Cardiac atrium fibroblast (primary cell): ENCODE measurements around the gene CNNM2. TPM values are rescaled to one million over a fixed set of nuclear protein-coding genes. Genes with fewer than 3 reads are reported as not detected.

Source experiments
- total RNA-seq: library from RNA; depleted of rRNA; stranded (reverse); fragments of >200 nt; gene quantifications from 2 replicates; pipeline ENCODE4 v1.2.3, GENCODE V29; 2015

The CNNM2 gene
- total RNA-seq = 1.4 and 2.3 TPM in 2 replicates

DNA sequence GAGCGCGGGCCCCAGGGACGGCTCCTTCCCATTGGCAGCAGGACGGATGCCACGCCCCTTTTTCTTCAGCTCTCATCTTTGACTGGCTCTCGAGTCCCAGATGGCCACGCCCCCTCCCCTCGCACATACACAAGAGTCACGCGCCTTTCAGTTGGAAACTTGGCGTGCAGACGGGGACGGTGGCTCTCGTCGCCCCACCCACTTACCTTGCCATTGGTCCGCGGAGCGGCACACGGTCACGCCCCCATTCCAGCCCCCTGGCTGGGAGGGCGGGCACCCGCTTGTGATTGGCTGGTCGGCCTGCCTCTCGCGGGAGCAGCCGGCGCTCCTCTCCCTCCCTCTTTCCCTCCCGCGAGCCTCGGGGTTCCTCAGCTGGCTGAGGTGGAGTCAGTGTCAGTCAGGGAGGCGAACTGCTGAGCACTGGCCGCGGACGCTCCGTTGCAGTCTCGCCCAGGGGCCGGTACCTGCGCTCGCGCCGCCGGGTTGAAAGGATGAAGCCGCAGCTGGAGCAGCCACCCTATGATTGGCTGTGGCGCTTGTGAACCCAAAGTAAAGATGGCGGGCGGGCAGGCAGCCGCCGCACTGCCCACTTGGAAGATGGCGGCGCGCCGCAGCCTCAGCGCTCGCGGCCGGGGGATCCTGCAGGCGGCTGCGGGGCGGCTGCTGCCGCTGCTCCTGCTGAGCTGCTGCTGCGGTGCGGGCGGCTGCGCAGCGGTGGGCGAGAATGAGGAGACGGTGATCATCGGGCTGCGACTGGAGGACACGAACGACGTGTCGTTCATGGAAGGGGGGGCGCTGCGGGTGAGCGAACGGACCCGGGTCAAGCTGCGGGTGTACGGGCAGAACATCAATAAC, at the start of gene CNNM2:
Gene CNNM2 (plus strand): TSS at position 333 of the 855 bp plus-strand sequence. CDS start 187 bp downstream, at position 520.

DNA sequence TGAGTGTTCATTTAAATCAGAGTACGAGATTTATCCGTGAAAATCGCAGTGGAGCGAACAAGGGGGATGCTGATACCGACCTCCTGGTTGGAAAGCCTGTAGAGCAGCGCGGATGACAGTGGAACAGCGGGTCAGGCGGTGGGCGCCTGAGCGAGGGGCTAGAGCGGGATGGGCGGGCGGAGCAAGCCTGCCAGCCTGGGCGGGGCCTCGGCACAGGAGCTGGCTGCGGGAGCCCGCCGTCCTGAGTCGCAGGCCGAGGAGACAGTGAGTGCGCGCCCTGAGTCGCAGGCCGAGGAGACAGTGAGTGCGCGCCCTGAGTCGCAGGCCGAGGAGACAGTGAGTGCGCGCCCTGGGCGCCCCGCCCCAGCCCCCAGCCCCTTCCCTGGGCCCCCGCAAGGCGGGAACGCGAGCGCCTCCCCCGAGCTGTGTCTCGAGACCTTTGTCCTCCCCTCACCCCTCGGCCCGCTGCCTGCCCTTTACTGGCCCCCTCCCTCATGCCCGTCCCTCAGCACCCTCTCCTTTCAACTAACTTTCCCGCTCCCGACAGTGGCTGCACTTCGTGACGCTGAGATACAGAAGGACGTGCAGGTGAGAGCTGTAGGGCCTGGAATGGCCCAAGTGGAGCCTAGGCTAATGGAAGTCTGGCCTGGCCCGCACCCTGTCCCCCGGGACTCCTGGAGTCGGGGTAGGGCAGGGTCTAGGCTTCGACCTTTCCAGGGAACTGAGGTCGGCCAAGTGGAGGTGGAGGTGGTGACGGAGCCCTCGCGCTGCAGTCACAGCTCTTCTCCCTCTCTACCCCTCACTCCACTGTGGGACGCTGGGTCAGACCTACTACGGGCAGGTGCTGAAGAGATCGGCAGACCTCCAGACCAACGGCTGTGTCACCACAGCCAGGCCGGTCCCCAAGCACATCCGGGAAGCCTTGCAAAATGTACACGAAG, 48.6 kb upstream of the CNNM2 start, which contains the start of gene AS3MT:
Gene AS3MT (plus strand): TSS at position 213 of the 941 bp plus-strand sequence. CDS start 123 bp downstream, at position 336.

Other genes starting within 250 kb of the CNNM2 start
- 6.1 and 7.0 TPM in 2 replicates for gene ARL3, start 203.9 kb upstream of the CNNM2 start, total RNA-seq
- 2.0 and 3.4 TPM in 2 replicates for gene SFXN2, start 203.7 kb upstream of the CNNM2 start, total RNA-seq
- 50.7 and 59.8 TPM in 2 replicates for gene WBP1L, start 174.3 kb upstream of the CNNM2 start, total RNA-seq
- not detected in 2 replicates for gene CYP17A1, start 80.9 kb upstream of the CNNM2 start, total RNA-seq
- 11.5 and 12.5 TPM in 2 replicates for gene BORCS7, start 64.0 kb upstream of the CNNM2 start, total RNA-seq
- gene AS3MT, start 48.8 kb upstream of the CNNM2 start, total RNA-seq = 1.3 and 2.9 TPM in 2 replicates